ENCODE data around the gene PKP4. TPM values are rescaled to one million over a fixed set of nuclear protein-coding genes. Genes with fewer than 3 reads are reported as not detected.

PKP4 gene
- total and polyA plus RNA-seq, 2 experiments from 2014 or later = 7.6 to 32.2 TPM

- Histone ChIP-seq H3K9ac (no peak overlapping the region), H4K20me1 (ENCODE audit: insufficient read depth) (no peaks in the 10 kb centered on the region), H2AFZ (no peak overlapping the region), H3F3A (ENCODE audit: insufficient read depth) (peaks cover 27% of the 10 kb centered on the region), H3K4me3 (no peak overlapping the region), H3K79me2 (ENCODE audit: insufficient read depth) (peaks cover 93% of the 10 kb centered on the region), H3K9me3 (ENCODE audit: low read depth) (no peaks in the 10 kb centered on the region), H3K27me3 (replicated peaks; ENCODE audit: insufficient read depth) (no peaks in the 10 kb centered on the region), H3K4me1 (ENCODE audit: insufficient read depth) (peaks cover 33% of the 10 kb centered on the region), H3K9me2 (ENCODE audit: insufficient read depth) (no peaks in the 10 kb centered on the region), H3K36me3 (ENCODE audit: low read depth) (no peaks in the 10 kb centered on the region), H3K4me2 (ENCODE audit: unreplicated experiment) (no peak overlapping the region), H3K27ac (no peak overlapping the region)
- 53 to 57% methylated on average over 6 of the region's 6 CpGs for WGBS, 2 experiments (ENCODE audit: low coverage in 1 of 2, low lambda C conversion rate in 2 of 2, missing lambda C conversion rate in 2 of 2)
- TF ChIP-seq EZH2phosphoT487 (IDR thresholded peaks at IDR 0.05; ENCODE audit: insufficient read depth, low read depth) (no peak), EZH2 (IDR thresholded peaks at IDR 0.05; ENCODE audit: insufficient read depth, poor library complexity, severe bottlenecking) (no peak)
- in situ Hi-C loops (cut with MboI) = no loop called here
- DNase-seq = no peak
Measured at GRCh38 chr2:158489366-158490112, 32.8 kb downstream of the PKP4 start.

DNA sequence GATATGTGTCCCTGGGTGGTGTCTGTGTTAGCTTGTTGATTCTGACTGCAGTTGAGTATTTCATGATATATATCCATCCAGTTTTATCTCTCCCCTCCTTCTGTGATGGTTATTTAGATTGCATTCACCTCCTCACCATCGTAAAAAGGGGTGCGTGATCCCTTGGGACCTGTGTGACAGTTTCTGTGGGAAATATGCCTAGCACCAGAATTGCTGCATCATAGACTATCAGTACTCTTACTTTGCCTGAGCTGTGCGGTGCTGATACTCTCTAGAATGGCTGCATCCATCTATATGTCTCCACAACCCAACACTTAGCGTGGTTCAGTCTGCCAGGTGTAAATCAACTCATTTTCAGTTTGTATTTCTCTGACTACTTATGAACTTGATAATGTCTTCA, 34.3 kb downstream of the PKP4 start:
- no peak overlapping the region for H2AFZ ChIP-seq
- no peaks in the 10 kb centered on the region for H3K27me3 ChIP-seq (replicated peaks; ENCODE audit: insufficient read depth)
- H3K4me3 ChIP-seq = no peak overlapping the region
- no peaks in the 10 kb centered on the region for H3K9me3 ChIP-seq (ENCODE audit: low read depth)
- in situ Hi-C loops (cut with MboI) = no loop called here
- no peaks in the 10 kb centered on the region for H3K9me2 ChIP-seq (ENCODE audit: insufficient read depth)
- TF ChIP-seq EZH2 (IDR thresholded peaks at IDR 0.05; ENCODE audit: insufficient read depth, poor library complexity, severe bottlenecking) (no peak), EZH2phosphoT487 (IDR thresholded peaks at IDR 0.05; ENCODE audit: insufficient read depth, low read depth) (no peak)
- H4K20me1 ChIP-seq (ENCODE audit: insufficient read depth) = no peaks in the 10 kb centered on the region
- peaks cover 43% of the 10 kb centered on the region for H3K4me1 ChIP-seq (ENCODE audit: insufficient read depth)
- peaks cover 86% of the 10 kb centered on the region for H3K79me2 ChIP-seq (ENCODE audit: insufficient read depth)
- no peaks in the 10 kb centered on the region for H3K36me3 ChIP-seq (ENCODE audit: low read depth)
- no peak overlapping the region for H3K4me2 ChIP-seq (ENCODE audit: unreplicated experiment)
- 98 to 99% methylated on average over 4 of the region's 4 CpGs for WGBS, 2 experiments (ENCODE audit: low coverage in 1 of 2, low lambda C conversion rate in 2 of 2, missing lambda C conversion rate in 2 of 2)
- DNase-seq = no peak
- H3K9ac ChIP-seq = no peak overlapping the region
- no peak overlapping the region for H3K27ac ChIP-seq
- H3F3A ChIP-seq (ENCODE audit: insufficient read depth) = peaks cover 27% of the 10 kb centered on the region

- Histone ChIP-seq H3K36me3 (ENCODE audit: low read depth) (no peaks in the 10 kb centered on the region), H3K4me2 (ENCODE audit: unreplicated experiment) (no peak overlapping the region), H3K4me3 (no peak overlapping the region), H3K9me3 (ENCODE audit: low read depth) (no peaks in the 10 kb centered on the region), H3K4me1 (ENCODE audit: insufficient read depth) (peaks cover 38% of the 10 kb centered on the region), H3K27me3 (replicated peaks; ENCODE audit: insufficient read depth) (no peaks in the 10 kb centered on the region), H3K9me2 (ENCODE audit: insufficient read depth) (no peaks in the 10 kb centered on the region), H3K27ac (no peak overlapping the region), H4K20me1 (ENCODE audit: insufficient read depth) (no peaks in the 10 kb centered on the region), H2AFZ (no peak overlapping the region), H3K9ac (no peak overlapping the region), H3K79me2 (ENCODE audit: insufficient read depth) (peaks cover 79% of the 10 kb centered on the region), H3F3A (ENCODE audit: insufficient read depth) (peaks cover 25% of the 10 kb centered on the region)
- TF ChIP-seq EZH2 (IDR thresholded peaks at IDR 0.05; ENCODE audit: insufficient read depth, poor library complexity, severe bottlenecking) (no peak), EZH2phosphoT487 (IDR thresholded peaks at IDR 0.05; ENCODE audit: insufficient read depth, low read depth) (no peak)
- whole genome bisulfite sequencing, 2 experiments (ENCODE audit: low coverage in 1 of 2, low lambda C conversion rate in 2 of 2, missing lambda C conversion rate in 2 of 2) = 63 to 68% methylated on average over 2 of the region's 2 CpGs
- DNase-seq = no peak
- in situ Hi-C loops (cut with MboI) = no loop called here
Measured at GRCh38 chr2:158493458-158493857, 36.7 kb downstream of the PKP4 start.

- WGBS, 2 experiments (ENCODE audit: low coverage in 1 of 2, low lambda C conversion rate in 2 of 2, missing lambda C conversion rate in 2 of 2) = 62 to 65% methylated on average over 5 of the region's 5 CpGs
Measured at GRCh38 chr2:158495175-158495574, 38.4 kb downstream of the PKP4 start.

More at GRCh38 chr2:158495175-158495574, 38.4 kb downstream of the PKP4 start:
- no peaks in the 10 kb centered on the region for H4K20me1 ChIP-seq (ENCODE audit: insufficient read depth)
- H3K27me3 ChIP-seq (replicated peaks; ENCODE audit: insufficient read depth) = no peaks in the 10 kb centered on the region
- H3F3A ChIP-seq (ENCODE audit: insufficient read depth) = peaks cover 26% of the 10 kb centered on the region
- TF ChIP-seq EZH2 (IDR thresholded peaks at IDR 0.05; ENCODE audit: insufficient read depth, poor library complexity, severe bottlenecking) (no peak), EZH2phosphoT487 (IDR thresholded peaks at IDR 0.05; ENCODE audit: insufficient read depth, low read depth) (no peak)
- peak overlapping the region; percentile 26 for H3K4me2 ChIP-seq (ENCODE audit: unreplicated experiment)
- no peaks in the 10 kb centered on the region for H3K36me3 ChIP-seq (ENCODE audit: low read depth)
- H3K9ac ChIP-seq = no peak overlapping the region
- DNase-seq = peak; percentile 82
- H3K27ac ChIP-seq = peak overlapping the region; percentile 42; the same call in 1 of the 2 replicates
- H2AFZ ChIP-seq = no peak overlapping the region
- H3K9me3 ChIP-seq (ENCODE audit: low read depth) = no peaks in the 10 kb centered on the region
- H3K4me3 ChIP-seq = no peak overlapping the region
- in situ Hi-C loops (cut with MboI) = no loop called here
- no peaks in the 10 kb centered on the region for H3K9me2 ChIP-seq (ENCODE audit: insufficient read depth)
- H3K79me2 ChIP-seq (ENCODE audit: insufficient read depth) = peaks cover 78% of the 10 kb centered on the region
- H3K4me1 ChIP-seq (ENCODE audit: insufficient read depth) = peaks cover 41% of the 10 kb centered on the region

All from GM23248 (cell line).